HL-60 (cell line): ENCODE measurements around the gene IL1RAPL2.

Source experiments
- CTCF ChIP-seq: IDR thresholded peaks from one replicate; pipeline ENCODE4 v1.5.1; 2011; ENCODE audit warnings: low read length, control low read depth, inconsistent platforms; ENCODE audit not compliant: insufficient read depth
- GABPA ChIP-seq: IDR thresholded peaks from 2 replicates; pipeline ENCODE4 v1.6.1; 2012; ENCODE audit warnings: low read depth
- POLR2AphosphoS5 ChIP-seq: IDR thresholded peaks from 2 replicates; pipeline ENCODE4 v1.6.1; 2012; ENCODE audit warnings: low read depth
- SPI1 ChIP-seq: IDR thresholded peaks from 2 replicates; pipeline ENCODE4 v1.6.1; 2012; ENCODE audit warnings: low read depth, mild to moderate bottlenecking, borderline replicate concordance
- TF ChIP-seq, protein P1 (sequence below): IDR thresholded peaks from 2 replicates; pipeline ENCODE4 v1.6.1; 2012; ENCODE audit warnings: low read depth; ENCODE audit not compliant: insufficient replicate concordance

DNA sequence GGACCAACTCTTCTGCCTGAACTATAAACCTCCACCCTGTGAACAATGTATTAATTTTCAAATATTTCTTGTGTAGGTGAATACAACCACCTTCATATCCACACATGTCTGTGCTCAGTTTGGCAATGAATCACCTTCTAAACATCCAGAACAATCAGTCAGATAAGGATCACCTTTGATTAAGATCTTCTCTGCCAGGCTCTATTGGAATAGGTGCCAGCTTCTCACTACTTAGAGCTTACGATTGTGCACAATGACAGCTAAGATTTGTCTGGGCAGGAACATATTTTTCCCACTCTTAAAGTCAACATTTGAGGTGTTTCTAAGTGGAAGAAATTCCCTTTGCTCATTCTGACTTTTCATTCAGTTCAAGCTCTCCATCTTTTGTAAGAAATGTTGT lies 237.2 kb downstream of the IL1RAPL2 start:
- TF ChIP-seq CTCF (no peak), POLR2AphosphoS5 (no peak), SPI1 (no peak), GABPA (no peak)
- TF ChIP-seq, protein P1, sequence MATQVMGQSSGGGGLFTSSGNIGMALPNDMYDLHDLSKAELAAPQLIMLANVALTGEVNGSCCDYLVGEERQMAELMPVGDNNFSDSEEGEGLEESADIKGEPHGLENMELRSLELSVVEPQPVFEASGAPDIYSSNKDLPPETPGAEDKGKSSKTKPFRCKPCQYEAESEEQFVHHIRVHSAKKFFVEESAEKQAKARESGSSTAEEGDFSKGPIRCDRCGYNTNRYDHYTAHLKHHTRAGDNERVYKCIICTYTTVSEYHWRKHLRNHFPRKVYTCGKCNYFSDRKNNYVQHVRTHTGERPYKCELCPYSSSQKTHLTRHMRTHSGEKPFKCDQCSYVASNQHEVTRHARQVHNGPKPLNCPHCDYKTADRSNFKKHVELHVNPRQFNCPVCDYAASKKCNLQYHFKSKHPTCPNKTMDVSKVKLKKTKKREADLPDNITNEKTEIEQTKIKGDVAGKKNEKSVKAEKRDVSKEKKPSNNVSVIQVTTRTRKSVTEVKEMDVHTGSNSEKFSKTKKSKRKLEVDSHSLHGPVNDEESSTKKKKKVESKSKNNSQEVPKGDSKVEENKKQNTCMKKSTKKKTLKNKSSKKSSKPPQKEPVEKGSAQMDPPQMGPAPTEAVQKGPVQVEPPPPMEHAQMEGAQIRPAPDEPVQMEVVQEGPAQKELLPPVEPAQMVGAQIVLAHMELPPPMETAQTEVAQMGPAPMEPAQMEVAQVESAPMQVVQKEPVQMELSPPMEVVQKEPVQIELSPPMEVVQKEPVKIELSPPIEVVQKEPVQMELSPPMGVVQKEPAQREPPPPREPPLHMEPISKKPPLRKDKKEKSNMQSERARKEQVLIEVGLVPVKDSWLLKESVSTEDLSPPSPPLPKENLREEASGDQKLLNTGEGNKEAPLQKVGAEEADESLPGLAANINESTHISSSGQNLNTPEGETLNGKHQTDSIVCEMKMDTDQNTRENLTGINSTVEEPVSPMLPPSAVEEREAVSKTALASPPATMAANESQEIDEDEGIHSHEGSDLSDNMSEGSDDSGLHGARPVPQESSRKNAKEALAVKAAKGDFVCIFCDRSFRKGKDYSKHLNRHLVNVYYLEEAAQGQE: no peak
